ENCODE measurements around the gene RIOK3. TPM values are rescaled to one million over a fixed set of nuclear protein-coding genes. Genes with fewer than 3 reads are reported as not detected.

The RIOK3 gene
- total and polyA plus RNA-seq, 12 donors: 33.7 to 74.6 (median 61.8) TPM

- intact Hi-C loops (cut with DNase I): no loop called here
- peaks cover 0 to 100% (median 81%) of the 10 kb centered on the region in 9 donors for H3K36me3 ChIP-seq
- no peaks in the 10 kb centered on the region for H3K27me3 ChIP-seq
- no peaks in the 10 kb centered on the region for H3K9me3 ChIP-seq
- H3K4me1 ChIP-seq: peaks cover 0 to 30% (median 0%) of the 10 kb centered on the region in 9 donors
- no peak for TF ChIP-seq CTCF (IDR thresholded peaks at IDR 0.05)
- 88% methylated on average over 20 of the region's 20 CpGs for WGBS, 2 donors
- DNase-seq: peak in 1 of 2 donors; percentile 41
- H3K27ac ChIP-seq: peak overlapping the region in 3 of 10 donors; percentile 3 to 53 (median 33)
- H3K4me3 ChIP-seq: no peak overlapping the region
- peak; percentile 45 to 93 (median 61) for ATAC-seq
Measured at GRCh38 chr18:23528580-23529472, 75.7 kb downstream of the RIOK3 start.

GRCh38 chr18:23529604-23530003 lies 76.5 kb downstream of the RIOK3 start:
- ATAC-seq: no peak
- H3K27ac ChIP-seq: peak overlapping the region in 1 of 10 donors; percentile 18
- no peaks in the 10 kb centered on the region for H3K9me3 ChIP-seq

GRCh38 chr18:23530195-23530594 lies 77.1 kb downstream of the RIOK3 start:
- intact Hi-C loops (cut with DNase I): no loop called here
- ATAC-seq (no peak), DNase-seq (no peak)
- H3K36me3 ChIP-seq: peaks cover 0 to 100% (median 81%) of the 10 kb centered on the region in 9 donors
- no peak overlapping the region for H3K4me3 ChIP-seq
- H3K27me3 ChIP-seq: no peaks in the 10 kb centered on the region
- H3K4me1 ChIP-seq: peaks cover 0 to 26% (median 0%) of the 10 kb centered on the region in 9 donors
- 84 to 89% methylated on average over 7 of the region's 7 CpGs for WGBS, 2 donors
- no peak for TF ChIP-seq CTCF (IDR thresholded peaks at IDR 0.05)
- H3K27ac ChIP-seq: peak overlapping the region in 1 of 10 donors; percentile 18
- H3K9me3 ChIP-seq: no peaks in the 10 kb centered on the region

More at GRCh38 chr18:23529604-23530003, 76.5 kb downstream of the RIOK3 start:
- intact Hi-C loops (cut with DNase I): no loop called here
- peaks cover 0 to 26% (median 0%) of the 10 kb centered on the region in 9 donors for H3K4me1 ChIP-seq
- no peak for DNase-seq
- WGBS, 2 donors: 84 to 90% methylated on average over 3 of the region's 3 CpGs
- H3K27me3 ChIP-seq: no peaks in the 10 kb centered on the region
- H3K4me3 ChIP-seq: no peak overlapping the region
- peaks cover 0 to 100% (median 79%) of the 10 kb centered on the region in 9 donors for H3K36me3 ChIP-seq
- TF ChIP-seq CTCF (IDR thresholded peaks at IDR 0.05): no peak

GRCh38 chr18:23531912-23532311 lies 78.8 kb downstream of the RIOK3 start:
- DNase-seq: no peak
- peaks cover 0 to 100% (median 80%) of the 10 kb centered on the region in 9 donors for H3K36me3 ChIP-seq
- peak in 2 of 8 donors; percentile 6 to 30 for ATAC-seq

More at GRCh38 chr18:23531912-23532311, 78.8 kb downstream of the RIOK3 start:
- no peak for TF ChIP-seq CTCF (IDR thresholded peaks at IDR 0.05)
- Histone ChIP-seq H3K9me3 (no peaks in the 10 kb centered on the region), H3K27ac (peak overlapping the region in 1 of 10 donors; percentile 39), H3K4me3 (no peak overlapping the region), H3K27me3 (no peaks in the 10 kb centered on the region), H3K4me1 (peaks cover 0 to 26% (median 0%) of the 10 kb centered on the region in 9 donors)
- intact Hi-C loops (cut with DNase I): no loop called here
- 89 to 91% methylated on average over 13 of the region's 13 CpGs for WGBS, 2 donors

Other genes with a start within 250 kb of the RIOK3 start
- 10 to 100 TPM; 12.4 to 21.6 (median 14.5) TPM for gene RMC1, start 50.2 kb downstream of the RIOK3 start, total RNA-seq
- 10 to 100 TPM; 23.9 to 29.6 TPM for gene RMC1, start 50.2 kb downstream of the RIOK3 start, polyA plus RNA-seq
- 10 to 100 TPM in 8 of 10 donors, 1 to 10 TPM in 2; 9.7 to 21.2 (median 13.3) TPM for gene NPC1, start 133.2 kb downstream of the RIOK3 start, total RNA-seq
- 10 to 100 TPM in 1 of 2 donors, 1 to 10 TPM in 1; 8.9 to 34.4 TPM for gene NPC1, start 133.2 kb downstream of the RIOK3 start, polyA plus RNA-seq
- gene ANKRD29, start 209.6 kb downstream of the RIOK3 start, total RNA-seq: 1 to 10 TPM; 2.8 to 8.5 (median 6.0) TPM
- gene ANKRD29, start 209.6 kb downstream of the RIOK3 start, polyA plus RNA-seq: 10 to 100 TPM in 1 of 2 donors, 1 to 10 TPM in 1; 2.1 to 11.5 TPM
- 1 to 10 TPM in 9 of 10 donors, under 1 TPM in 1; 0.89 to 5.3 (median 3.3) TPM for gene LAMA3, start 236.2 kb downstream of the RIOK3 start, total RNA-seq
- 1 to 10 TPM; 1.7 to 3.7 TPM for gene LAMA3, start 236.2 kb downstream of the RIOK3 start, polyA plus RNA-seq